Loucy (cell line): ENCODE data around the gene PPP1R9B.

Source experiments
- EZH2phosphoT487 ChIP-seq: fragments of 200-600 bp; IDR thresholded peaks from 2 replicates; pipeline ENCODE4 v1.6.1; 2018; ENCODE audit warnings: antibody characterized with exemption, mild to moderate bottlenecking, moderate library complexity, borderline replicate concordance
- TF ChIP-seq, protein P1 (sequence below): fragments of 200-600 bp; sonication (generic); conservative IDR thresholded peaks from 2 replicates; pipeline ENCODE4 v1.5.1; 2014; ENCODE audit warnings: mild to moderate bottlenecking, antibody characterized with exemption, low read length

DNA sequence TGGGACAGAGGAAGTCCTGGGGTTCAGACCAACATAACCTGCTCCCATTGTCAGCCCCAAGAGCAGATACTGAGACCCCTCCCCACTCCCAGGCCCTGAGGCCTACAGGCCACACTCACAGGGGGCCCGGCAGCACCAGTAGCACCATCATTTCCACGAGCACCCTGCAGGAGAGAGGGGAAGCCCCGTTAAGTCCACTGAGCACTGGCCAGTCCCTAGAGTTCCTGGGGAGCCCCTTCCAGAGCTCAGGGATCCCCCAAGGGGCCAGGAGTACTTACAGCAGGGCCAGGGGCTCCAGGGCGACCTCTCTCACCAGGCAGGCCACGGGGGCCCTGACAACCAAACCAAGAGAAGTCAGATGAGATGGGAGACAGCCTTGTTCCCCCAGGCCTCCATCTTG is 45.6 kb upstream of the PPP1R9B start:
- TF ChIP-seq, protein P1, sequence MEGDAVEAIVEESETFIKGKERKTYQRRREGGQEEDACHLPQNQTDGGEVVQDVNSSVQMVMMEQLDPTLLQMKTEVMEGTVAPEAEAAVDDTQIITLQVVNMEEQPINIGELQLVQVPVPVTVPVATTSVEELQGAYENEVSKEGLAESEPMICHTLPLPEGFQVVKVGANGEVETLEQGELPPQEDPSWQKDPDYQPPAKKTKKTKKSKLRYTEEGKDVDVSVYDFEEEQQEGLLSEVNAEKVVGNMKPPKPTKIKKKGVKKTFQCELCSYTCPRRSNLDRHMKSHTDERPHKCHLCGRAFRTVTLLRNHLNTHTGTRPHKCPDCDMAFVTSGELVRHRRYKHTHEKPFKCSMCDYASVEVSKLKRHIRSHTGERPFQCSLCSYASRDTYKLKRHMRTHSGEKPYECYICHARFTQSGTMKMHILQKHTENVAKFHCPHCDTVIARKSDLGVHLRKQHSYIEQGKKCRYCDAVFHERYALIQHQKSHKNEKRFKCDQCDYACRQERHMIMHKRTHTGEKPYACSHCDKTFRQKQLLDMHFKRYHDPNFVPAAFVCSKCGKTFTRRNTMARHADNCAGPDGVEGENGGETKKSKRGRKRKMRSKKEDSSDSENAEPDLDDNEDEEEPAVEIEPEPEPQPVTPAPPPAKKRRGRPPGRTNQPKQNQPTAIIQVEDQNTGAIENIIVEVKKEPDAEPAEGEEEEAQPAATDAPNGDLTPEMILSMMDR: no peak
- TF ChIP-seq EZH2phosphoT487: no peak
